GM13976 (cell line): ENCODE data around the gene FOXL1.

Experiments
- DNase-seq: peaks from one replicate; pipeline ENCODE4 v3.0.0; 2012; ENCODE audit warnings: low spot score
- in situ Hi-C: fragments of 300-500 bp; cut with MboI; formaldehyde crosslinking; loops from one replicate; pipeline ENCODE4 v1.12.0; 2022; ENCODE audit warnings: low sequenced_read_pairs, mixed read lengths, inconsistent platforms; ENCODE audit not compliant: unreplicated experiment
- TF ChIP-seq, protein P1 (sequence below): IDR thresholded peaks from 2 replicates; pipeline ENCODE4 v1.5.1; 2012; ENCODE audit warnings: borderline replicate concordance, mild to moderate bottlenecking; ENCODE audit not compliant: insufficient read depth; ENCODE audit errors: extremely low read depth, missing control alignments, control extremely low read depth

Gene FOXL1

DNA sequence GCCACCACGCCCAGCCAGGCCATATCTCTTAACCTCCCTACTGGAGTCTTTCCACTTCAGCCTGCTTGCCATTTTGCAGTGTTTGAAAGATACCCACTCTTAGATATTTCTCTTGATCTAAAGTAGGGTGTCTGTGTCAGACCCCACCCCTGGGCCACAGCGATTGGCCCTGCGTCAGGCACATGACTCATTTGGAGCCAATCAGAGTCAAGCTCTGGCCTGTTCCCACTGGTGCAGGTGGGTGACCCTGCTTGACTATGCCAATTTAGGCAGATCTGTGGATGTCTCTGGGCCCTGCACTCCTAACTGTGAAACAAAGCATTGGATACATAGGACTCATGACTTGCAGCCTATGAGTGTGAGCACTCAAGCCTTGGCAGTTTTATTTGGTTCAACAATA lies 27.6 kb downstream of the FOXL1 start:
- TF ChIP-seq, protein P1, sequence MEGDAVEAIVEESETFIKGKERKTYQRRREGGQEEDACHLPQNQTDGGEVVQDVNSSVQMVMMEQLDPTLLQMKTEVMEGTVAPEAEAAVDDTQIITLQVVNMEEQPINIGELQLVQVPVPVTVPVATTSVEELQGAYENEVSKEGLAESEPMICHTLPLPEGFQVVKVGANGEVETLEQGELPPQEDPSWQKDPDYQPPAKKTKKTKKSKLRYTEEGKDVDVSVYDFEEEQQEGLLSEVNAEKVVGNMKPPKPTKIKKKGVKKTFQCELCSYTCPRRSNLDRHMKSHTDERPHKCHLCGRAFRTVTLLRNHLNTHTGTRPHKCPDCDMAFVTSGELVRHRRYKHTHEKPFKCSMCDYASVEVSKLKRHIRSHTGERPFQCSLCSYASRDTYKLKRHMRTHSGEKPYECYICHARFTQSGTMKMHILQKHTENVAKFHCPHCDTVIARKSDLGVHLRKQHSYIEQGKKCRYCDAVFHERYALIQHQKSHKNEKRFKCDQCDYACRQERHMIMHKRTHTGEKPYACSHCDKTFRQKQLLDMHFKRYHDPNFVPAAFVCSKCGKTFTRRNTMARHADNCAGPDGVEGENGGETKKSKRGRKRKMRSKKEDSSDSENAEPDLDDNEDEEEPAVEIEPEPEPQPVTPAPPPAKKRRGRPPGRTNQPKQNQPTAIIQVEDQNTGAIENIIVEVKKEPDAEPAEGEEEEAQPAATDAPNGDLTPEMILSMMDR = no peak
- in situ Hi-C loops = no loop called here
- no peak for DNase-seq

DNA sequence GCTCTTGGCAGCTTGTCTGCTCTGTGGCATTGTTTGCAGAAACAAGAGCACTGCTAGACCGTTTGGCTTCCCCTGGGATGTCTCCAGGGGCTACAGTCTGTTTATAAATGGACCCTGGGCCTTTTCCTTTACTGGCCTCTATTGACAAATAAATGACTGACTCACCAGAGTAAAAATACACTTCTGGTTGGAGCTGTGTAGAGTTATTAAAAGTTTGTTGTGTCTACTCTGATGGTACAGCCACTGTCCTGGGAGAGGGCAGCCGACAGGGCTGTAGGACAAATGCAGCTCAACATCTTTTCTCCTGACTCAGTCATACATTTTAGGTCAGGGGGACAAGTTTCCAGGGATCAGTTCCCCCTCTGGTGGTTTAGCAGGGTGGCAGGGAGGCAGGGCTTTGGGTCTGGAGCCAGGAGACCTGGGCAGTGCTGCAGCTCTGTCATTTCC lies 30.0 kb downstream of the FOXL1 start:
- in situ Hi-C loops = no loop called here
- DNase-seq = no peak
- TF ChIP-seq, protein P1 = no peak

DNA sequence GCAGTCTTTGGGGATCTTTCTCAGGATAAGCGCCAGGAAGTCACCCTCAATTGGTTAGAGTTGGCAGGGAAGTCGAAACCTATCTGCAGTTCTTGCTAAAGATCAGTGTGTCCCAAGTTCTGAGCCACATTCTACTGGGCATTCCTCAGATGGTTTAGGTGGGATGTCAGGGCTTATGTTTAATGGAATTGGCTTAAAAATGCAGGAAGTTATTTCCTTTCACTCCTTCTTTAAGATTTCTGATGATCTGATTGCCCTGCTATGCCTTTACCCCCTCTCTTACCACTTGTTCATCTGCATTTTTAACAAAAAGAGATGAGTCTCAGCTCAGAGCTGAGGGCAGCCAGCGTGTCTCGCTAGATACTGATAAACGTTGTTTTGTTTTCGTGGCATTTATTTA lies 30.8 kb downstream of the FOXL1 start:
- in situ Hi-C loops = no loop called here
- no peak for DNase-seq

DNA sequence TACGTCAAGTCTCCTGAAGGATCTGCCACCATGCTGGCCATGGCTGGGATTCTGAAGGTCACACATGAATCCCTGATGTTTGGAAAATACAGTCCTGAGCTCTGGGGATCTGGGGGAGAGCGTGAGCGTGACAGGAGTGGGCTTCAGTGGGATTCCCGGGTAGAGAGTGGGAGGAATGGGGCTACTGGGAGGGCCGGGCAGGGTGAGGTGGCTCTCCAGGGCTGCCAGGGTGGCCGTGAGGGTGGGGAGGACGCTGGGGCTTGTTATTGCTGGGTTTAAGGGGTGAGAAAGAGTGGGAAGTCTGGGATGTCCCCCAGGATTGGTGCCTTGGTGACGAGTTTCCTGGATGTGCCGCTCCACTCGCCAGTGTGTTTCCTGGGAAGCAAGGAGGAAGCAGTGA lies 31.3 kb downstream of the FOXL1 start:
- TF ChIP-seq, protein P1 = no peak
- DNase-seq = no peak
- in situ Hi-C loops = no loop called here

More for the DNA sequence above, 30.8 kb downstream of the FOXL1 start:
- TF ChIP-seq, protein P1 = no peak

DNA sequence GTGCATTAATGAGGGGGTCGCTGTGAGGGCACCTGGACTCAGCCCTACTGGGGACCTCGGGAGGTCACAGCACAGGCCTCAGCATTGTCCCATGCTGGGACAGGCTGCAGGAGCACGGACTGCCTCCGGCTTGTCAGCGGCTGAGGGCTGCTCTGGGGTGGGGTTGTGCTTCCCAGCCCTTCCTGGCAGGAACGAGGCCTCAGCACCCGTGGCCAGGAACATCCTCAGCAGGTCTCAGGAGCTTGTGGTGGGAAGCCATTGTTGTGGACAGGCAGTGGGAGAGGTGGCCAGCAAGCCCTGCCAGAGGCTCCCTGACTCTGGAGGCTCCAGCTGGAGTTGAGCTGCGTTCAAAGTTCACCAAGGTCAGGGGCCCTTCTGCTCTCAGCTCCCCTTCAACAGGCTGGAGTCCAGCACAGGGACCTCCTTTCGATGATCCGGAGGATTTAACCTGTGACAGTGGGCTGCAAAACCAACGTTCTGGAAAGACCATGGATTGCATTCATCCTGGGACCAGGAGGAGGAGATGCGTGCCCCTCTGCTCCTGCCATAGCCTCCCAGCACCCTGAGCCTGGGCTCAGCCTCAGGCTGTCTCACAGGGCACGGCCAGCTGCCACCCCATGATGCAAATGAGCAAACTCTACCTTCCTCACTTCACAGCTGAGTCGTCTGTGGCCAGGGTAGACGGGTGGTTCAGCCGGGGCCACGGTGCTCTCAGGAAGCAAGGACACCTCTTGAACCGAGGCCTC lies 32.6 kb downstream of the FOXL1 start:
- TF ChIP-seq, protein P1 = no peak
- no peak for DNase-seq
- in situ Hi-C loops = no loop called here

DNA sequence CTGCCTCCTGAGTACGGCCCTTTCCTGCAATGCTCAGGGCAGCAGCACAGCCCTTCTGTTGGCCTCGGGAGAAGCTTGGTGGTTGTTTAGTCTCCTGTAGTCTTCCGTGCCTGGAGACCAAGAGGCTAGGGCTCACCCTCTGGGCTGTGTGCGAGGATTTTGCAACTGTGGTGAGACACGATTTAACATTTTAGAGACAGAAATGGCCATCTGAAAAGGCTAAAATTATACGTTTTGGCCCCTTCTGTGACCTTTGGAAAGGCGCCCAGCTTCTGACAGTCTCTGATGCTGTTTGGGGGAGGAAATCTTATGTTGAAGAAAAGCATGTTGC lies 33.1 kb downstream of the FOXL1 start:
- DNase-seq = no peak
- in situ Hi-C loops = no loop called here
- TF ChIP-seq, protein P1 = no peak
